ENCODE measurements around the gene HPCAL4.

The HPCAL4 gene

DNA sequence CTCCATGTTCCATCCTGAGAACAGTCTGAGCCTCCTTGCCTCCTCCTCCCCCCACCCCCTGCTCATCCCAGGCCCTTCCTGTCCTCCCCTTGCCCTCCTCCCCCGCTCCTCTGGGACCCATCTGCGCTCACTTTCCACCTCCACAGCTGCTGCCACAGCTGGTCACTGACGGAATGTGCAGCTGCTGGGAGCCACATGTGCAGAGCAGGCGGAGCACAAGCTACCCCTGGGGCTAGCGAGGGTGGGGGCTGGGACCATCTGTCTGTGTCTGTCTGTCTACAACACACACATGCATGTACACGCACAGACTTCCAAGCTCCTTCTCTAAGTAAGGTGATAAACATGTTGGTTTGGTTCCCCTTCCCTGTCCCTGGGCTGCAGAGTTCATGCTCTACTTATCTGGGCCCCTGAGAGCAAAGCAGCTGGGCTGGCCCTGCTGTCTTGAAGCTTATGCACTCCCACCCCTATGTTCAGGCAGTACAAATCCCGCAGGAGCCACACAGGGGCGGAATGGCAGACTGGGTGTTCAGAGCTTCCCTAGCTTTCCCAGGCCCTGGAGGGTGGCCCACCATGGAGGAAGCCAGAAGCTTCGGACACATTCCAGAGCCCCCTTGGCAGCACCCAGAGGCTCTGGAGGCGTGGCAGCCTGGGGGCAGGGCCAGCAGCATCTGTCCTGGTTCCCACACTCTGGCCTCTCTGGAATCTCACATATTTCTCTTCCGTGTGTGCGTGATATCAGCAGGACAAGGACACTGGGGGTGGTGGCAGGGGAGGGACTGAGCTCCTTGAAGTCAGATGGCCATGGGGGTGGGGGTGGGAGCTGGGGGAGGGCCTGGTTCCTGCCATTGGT, 44.8 kb downstream of the HPCAL4 start:
- DNase-seq, result no peak

DNA sequence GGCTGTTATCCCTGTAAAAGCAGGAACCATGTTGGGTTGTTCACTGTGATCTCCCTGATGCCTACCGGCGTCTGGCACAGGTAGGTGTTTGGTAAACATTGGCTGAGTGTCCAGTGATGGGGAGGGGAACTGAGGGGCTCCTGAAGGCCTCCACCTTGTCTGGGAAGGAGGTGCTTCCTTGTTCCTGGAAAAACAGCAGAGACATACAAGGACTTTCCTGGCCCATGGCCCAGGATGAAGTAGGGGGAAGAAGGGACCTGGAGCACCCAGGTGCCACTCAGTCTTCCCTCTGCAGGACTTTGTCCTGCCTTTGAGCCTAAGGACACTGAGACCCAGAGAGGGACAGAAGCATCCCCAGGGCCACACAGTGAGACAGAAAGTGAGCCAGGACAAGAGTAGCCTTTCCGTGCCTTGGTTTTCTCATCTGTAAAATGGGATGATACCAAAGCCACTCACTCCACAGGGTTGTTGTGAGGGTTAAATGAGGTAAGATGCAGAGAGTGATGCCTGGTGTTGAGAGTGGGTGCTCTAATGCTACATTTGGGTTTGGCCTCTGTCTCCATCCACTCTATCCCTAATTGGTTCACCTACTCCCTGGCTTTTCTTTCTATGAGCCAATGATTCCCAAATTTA, 45.7 kb downstream of the HPCAL4 start:
- no peak for DNase-seq

DNA sequence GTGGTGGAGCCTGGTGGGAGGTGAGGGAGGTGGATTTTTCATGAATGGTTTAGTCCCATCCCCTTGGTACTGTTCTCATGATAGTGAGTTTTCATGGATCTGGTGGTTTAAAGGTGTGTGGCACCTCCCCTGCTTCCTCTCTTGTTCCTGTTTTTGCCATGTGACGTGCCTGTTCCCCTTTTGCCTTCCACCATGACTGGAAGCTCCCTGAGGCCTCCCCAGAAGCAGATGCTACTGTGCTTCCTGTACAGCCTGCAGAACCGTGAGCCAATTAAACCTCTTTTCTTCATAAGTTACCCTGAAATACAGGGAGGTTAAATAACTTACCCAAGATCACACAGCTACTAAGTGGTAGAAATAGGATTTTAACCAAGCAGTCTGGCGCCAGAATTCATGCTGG, 47.5 kb downstream of the HPCAL4 start:
- DNase-seq, result no peak

DNA sequence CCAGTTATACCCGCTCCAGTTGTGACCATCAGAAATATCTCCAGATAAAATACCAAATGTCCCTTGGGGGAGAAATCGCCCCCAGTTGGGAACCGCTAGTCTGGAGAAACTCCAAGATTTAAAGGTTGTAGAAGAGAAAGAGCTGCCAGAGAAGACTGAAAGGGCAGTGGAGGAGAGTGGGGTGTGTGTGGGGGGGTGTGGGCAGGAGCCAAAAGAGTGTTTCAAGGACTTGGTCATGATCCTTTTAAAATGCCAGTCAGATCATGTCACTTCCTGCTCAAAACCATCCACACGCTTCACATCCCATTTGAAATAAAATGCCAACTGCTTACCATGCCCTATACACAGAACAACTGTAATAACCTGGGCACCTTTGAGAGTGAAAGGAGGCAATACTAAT, 48.4 kb downstream of the HPCAL4 start:
- no peak for DNase-seq

DNA sequence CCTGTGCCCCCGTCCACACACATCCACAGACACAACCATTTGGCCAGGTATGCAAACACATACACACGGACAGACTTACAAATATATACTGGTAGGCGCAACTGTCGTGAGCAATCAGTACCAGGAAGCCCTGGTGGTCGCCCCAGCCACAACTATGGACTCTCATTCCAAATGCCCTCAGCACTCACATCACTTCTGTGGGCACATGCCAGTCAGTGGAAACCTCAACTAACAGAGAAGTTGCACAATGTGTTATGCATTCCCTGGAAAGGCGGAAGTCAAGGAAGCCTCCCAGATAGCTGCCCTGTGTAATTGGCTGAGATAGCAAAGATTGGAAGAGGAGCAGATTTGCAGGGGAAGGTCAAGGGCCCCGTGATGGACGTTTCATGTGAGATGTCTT, 50.4 kb downstream of the HPCAL4 start:
- no peak for DNase-seq

DNA sequence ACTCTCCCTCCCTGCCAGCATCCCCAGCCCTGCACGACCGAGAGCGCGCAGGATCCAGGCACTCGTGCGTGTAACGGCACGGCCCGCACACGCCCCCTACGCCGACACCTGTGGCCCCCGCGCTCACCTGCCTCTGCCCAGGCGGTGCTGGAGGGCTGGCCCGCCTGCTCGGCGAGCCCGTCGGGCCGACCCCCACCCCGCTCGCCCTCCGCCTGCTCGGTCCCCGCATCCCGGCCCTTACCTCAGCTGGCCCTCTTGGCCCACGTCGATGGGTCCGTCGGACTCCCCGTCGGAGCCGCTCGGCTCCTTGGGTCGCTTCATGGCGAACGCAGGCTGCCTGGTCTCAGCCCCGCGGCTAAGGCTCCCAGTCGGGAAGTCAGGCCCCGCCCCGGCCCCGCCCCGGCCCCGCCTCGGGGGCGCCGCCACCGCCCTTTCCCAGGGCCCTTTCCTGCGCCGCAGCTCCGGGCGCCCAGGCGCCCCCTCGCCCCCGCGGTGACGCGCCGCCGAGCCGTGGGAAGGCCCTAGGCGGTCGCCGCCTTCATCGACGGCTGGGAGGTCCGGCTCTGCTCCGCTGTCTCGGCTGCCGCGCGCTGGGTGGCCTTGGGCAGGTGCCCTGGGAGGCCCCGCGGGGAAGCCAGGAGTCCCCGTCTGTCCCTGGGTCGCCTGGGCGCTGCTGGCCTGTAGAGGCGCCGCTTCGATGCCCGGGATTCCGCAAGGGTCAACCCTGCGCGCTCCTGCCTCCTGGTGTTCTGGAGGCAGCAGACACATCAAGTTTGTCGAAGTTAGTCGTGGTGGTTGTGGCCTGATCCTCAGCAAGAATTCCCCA, 51.7 kb downstream of the HPCAL4 start, which contains the start of gene HEYL:
HEYL (minus strand) TSS at position 339 of the 826 bp plus-strand sequence; CDS start at position 321, 18 bp downstream.
- peak; percentile 14 to 77 for DNase-seq

DNA sequence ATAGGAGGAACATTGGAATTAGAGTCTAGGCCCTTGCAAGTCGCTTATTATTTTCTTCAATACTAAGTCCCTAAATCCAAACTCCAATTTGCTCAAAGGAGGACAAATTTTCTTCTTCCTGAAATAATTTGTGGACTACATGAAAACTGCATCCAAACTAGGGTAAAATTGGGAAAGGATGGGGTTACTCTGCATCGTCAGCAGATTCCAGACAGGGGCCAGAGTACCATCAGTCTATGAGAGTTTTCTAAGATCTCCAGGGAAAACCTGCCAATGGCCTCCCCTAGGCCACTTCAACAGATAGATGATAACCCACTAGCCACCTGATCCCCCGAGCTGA, 52.3 kb downstream of the HPCAL4 start:
- no peak for DNase-seq

DNA sequence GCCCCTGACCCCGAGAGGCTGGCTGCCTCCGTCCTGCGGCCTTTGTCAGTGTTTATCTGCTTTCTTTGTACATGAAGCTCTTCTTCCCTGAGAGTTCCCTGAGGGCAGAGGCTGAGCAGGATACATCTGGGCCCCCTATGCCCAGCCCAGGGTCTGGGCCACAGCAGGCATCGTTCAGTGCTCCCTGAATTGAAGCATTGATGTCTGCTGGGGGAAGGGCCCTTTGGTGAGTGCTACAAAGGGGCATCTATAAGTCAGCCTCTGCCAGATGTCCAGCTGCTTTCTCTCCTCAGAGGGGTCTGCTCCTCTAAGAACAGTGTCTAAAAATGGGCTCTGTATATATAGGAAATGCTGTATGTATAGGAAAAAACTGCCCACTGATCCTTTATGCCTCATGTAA, 53.9 kb downstream of the HPCAL4 start:
- DNase-seq, result no peak

DNA sequence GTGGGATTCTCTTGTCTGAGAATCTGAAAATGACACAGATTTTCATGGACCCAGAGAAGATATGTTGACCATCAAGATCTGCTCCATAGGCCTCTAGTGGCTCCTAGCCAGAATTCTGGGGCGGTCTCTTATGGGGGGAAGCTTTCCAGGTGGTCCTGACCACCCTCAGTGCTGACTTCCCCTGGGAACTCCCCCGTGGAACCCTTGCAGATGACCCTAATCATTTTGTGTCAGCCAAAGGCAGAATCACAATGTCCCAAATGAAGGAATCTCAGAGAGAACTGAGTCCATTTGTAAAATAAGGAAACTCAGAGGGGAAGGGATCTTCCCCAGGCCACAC, 55.4 kb downstream of the HPCAL4 start:
- no peak for DNase-seq

DNA sequence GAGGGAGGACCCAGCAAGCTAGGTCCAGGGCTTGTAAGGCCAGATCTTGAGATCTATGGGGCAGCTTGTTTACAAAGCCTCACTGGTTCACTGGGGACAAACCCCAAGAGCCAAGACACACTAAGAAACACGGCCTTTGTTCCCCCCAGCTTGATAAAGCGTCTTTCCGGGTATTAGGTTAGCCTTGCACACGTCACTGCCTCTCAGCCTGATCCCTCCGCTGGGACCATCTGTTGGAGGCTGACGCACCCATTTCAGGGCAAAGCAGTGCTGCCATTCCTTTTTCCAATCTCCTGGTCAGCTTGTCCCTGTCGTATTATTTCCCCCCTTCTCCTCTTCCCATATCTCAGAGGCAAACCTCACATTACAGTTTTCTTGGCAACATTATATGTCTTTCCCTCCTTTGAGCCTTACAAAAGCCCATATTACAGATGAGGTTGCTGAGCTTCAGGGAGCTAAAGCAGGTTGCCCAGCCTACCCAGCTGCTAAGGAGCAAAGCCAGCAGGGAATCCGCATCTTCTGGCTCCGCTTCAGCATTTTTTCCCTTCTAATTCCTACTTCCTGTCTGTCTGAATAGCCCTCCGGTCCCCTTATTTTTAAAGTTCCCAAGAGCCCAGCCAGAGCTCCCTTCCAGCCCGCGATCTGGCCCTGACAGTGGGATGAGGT, 55.9 kb downstream of the HPCAL4 start:
- no peak for DNase-seq

DNA sequence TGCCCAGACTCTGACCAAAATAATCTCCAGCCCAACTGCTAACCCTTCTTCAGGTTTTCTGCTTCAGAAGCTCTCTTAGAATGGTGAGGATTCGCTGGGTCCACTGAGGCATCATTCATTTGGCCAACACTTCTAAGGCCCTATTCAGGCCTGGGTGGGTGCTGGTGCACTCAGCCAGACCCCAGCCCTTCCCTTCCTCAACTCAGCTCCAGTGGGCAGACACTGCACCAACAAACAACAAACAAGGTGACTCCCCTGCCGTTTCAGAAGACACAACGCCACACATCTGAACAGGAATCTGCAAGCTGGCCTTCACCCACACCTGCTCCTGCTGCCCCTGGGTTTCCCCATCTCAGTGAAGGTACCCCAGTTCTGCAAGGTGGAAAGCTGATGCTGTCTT, 57.8 kb downstream of the HPCAL4 start:
- DNase-seq, result no peak

DNA sequence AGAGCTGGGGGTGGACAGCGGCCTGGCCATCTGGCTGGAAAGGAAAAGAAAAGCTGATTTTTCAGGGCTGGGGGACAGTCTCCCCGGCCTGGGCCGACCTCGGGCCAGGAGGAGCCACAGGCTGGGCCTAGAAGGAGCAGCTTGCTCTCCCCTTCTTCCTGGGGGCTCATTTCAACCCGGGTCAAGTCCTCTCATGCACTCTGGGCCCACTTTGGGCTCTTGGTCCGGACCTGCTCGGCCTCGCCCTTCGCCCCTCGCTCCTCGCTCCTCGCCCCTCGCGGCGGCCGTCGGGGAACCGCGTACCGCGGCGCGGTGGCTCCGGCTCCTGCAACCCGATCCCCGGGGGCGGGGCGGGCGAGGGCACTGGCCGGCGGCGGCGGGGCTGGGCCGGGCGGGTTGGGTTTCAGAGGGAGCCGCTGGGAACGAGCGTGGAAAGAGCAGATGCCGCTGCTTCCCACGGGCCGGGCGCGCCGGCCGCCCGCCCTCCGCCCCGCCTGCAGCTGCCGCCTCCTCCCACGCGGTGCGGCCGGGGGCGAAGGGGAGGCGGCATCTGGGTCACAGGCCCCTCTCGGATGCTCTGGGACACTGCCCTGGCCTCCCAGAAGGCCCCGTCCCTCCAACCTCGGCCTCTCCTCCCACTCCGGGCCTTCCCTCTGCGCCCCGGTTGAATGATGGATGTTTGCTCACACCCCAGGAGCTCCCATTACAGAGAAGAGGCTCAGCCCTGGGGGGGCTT, 58.4 kb downstream of the HPCAL4 start:
- no peak for DNase-seq

DNA sequence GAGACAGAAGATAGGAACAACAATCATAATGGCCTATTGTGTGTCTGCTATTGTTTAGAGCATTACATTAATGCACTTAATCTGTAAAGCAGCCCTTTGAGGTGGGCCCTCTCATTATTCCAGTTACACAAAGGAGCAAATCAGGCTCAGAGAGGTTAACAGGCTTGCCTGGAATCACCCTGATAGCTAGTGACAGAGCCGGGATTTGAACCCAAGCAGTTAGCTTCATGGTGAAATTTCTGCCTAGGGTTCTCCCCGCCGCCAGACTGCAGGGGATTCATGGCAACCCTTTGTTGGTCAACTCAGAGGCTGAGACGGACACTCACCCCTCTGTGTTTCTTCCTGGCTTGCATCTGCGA, 58.9 kb downstream of the HPCAL4 start:
- no peak for DNase-seq

DNA sequence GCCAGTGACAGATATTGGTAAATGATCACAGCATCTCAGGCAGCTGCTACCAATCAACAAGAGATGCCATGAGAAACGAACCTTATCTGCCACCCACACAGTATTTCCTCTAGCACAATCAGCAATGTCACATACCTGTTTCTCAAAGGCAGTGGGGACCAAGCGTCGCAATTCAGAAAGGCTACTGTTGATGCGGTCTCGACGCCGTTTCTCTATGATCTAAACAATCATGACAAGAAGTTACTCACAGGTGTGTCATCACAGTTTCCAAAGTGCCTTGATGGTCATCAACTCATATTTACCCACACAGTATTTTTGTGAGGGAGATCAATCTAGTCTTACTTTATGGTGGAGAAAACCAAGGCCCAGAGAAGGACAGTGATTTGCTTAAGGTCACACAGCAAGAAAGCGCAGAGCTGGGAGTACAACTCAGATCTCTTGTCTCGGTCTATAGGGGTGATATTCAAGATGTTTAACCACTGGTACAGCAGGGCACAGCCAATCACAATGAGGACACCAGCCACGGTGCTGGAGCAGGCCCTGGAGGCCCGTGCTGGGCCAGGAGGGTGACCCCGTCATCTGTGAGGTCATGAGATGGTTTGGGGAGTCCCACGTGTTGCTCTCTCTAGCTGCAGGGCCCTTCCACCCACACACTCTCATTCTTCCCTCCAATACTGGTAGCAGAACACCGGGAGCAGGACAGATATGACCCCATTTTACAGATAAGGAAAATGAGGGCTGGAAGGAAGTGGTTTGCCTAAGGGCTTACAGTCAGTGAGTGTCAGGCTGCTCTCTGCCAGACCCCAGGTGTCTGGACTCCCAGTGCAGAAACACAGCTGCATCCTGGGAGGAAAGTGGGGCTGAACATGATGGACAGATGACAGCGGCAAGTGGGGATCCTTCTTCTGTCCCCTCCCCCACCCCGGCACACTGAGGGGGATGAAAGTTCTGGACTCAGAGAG, 59.6 kb downstream of the HPCAL4 start:
- no peak for DNase-seq

DNA sequence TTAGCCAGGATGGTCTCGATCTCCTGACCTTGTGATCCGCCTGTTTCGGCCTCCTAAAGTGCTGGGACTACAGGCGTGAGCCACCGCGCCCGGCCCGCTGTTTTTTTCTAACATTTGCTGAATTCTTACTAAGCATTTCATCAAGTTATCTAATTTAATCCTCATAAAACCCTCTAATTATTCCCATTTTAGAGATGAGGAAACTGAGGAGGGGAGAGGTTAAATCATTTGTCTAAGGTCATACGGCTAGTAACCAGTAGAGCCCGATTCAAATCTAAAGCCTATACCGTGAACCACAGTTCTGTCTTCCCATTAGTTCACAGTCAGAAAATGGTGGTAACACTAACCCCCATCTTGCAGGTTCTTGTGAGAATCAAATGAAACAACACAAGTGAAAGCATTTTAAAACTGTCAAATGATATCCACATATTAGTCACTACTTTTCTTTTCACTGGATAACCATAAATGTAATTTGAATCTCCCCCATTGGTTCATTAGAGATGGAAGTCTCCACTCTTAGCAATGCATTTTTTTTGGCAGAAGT, 62.4 kb downstream of the HPCAL4 start:
- no peak for DNase-seq

Data from NCI-H446 (cell line).